BJ (cell line): ENCODE measurements around the gene SLC66A1. TPM values are rescaled to one million over a fixed set of nuclear protein-coding genes. Genes with fewer than 3 reads are reported as not detected.
"Not testable (repeated sequence)": the region's sequence is repeated elsewhere in the genome, so short reads cannot be mapped to it uniquely, and the experiment has no call there.

ENCODE experiments used
- CTCF ChIA-PET: fragments of 350-600 bp; formaldehyde crosslinking; extraction: SDS; loops from one replicate; lab custom pipeline; 2021; ENCODE audit warnings: antibody characterized with exemption, inconsistent platforms; lab: Yijun Ruan, JAX
- POLR2A ChIA-PET: fragments of 300-600 bp; sonication (Branson Sonifier 250); formaldehyde crosslinking; extraction: SDS; loops from one replicate; lab custom pipeline; 2021; ENCODE audit warnings: antibody characterized with exemption; lab: Charles Lee
- DNase-seq: peaks from one replicate; pipeline ENCODE4 v3.0.0-alpha.2; 2011; ENCODE audit warnings: low read depth
- H3K27me3 ChIP-seq: 2 replicates; pipeline ENCODE4 v1.6.0; 2011; ENCODE audit warnings: low read length; ENCODE audit not compliant: control insufficient read depth, insufficient read depth
- H3K36me3 ChIP-seq: 2 replicates; pipeline ENCODE4 v1.5.1; 2011; ENCODE audit warnings: low read length; ENCODE audit not compliant: control insufficient read depth, insufficient read depth
- H3K4me3 ChIP-seq: 2 replicates; pipeline ENCODE4 v1.5.1; 2011; ENCODE audit warnings: low read depth, mild to moderate bottlenecking, control low read depth, low read length
- CTCF ChIP-seq: IDR thresholded peaks from 2 replicates; pipeline ENCODE4 v1.5.1; 2011; ENCODE audit warnings: low read depth, mild to moderate bottlenecking, control low read depth, inconsistent platforms, low read length, moderate library complexity; ENCODE audit not compliant: insufficient read depth
- polyA plus RNA-seq: library from polyadenylated mRNA; depleted of rRNA; stranded (reverse); fragments of >200 nt; gene quantifications from 2 replicates; pipeline ENCODE4 v1.2.3, GENCODE V29; 2011

Gene SLC66A1
- polyA plus RNA-seq, 1 experiment: 17.7 TPM

GRCh38 chr1:19287436-19288185, 24.5 kb upstream of the SLC66A1 start:
- ChIA-PET POLR2A (no interaction called here), CTCF (no interaction called here)
- Histone ChIP-seq H3K4me3 (no peak overlapping the region), H3K27me3 (no peaks in the 10 kb centered on the region), H3K36me3 (no peaks in the 10 kb centered on the region)
- no peak for TF ChIP-seq CTCF
- no peak for DNase-seq

- POLR2A ChIA-PET: interaction anchor here (0.6 kb wide), 1 partner anchor 197 kb away, joined by 3 read pairs; the partner anchor contains the start of gene CAPZB
- H3K36me3 ChIP-seq, DNase-seq, CTCF ChIA-PET, H3K27me3 ChIP-seq: not testable (repeated sequence)
- H3K4me3 ChIP-seq: peak within 1 kb of the TSS; percentile 42
These were observed 23.5 kb upstream of the SLC66A1 start, which contains the start of gene AKR7A3 for GRCh38 chr1:19288324-19289241. Gene AKR7A3 (minus strand): TSS chr1:19288770. CDS start chr1:19288709, 61 bp downstream.

GRCh38 chr1:19289244-19289643, 22.9 kb upstream of the SLC66A1 start:
- no peak for DNase-seq
- ChIA-PET POLR2A (interaction anchor here (0.6 kb wide), 1 partner anchor 196 kb away, joined by 3 read pairs; the partner anchor contains the start of gene CAPZB), CTCF (no interaction called here)
- Histone ChIP-seq H3K36me3 (no peaks in the 10 kb centered on the region), H3K27me3 (no peaks in the 10 kb centered on the region), H3K4me3 (no peak overlapping the region)
- TF ChIP-seq CTCF: no peak

GRCh38 chr1:19294638-19295037, 17.5 kb upstream of the SLC66A1 start:
- POLR2A ChIA-PET: no interaction called here
- H3K4me3 ChIP-seq: no peak overlapping the region
- no peaks in the 10 kb centered on the region for H3K27me3 ChIP-seq
- DNase-seq: no peak
- no peaks in the 10 kb centered on the region for H3K36me3 ChIP-seq
- TF ChIP-seq CTCF: no peak
- CTCF ChIA-PET: interaction anchor here (0.7 to 1.2 kb wide), 3 partner anchors 11 to 33 kb away, joined by 3 read pairs; no protein-coding TSS in a partner anchor

GRCh38 chr1:19300211-19300610, 11.9 kb upstream of the SLC66A1 start:
- ChIA-PET CTCF (no interaction called here), POLR2A (no interaction called here)
- no peak for TF ChIP-seq CTCF
- no peak overlapping the region for H3K4me3 ChIP-seq
- H3K36me3 ChIP-seq: peaks cover 13% of the 10 kb centered on the region
- no peak for DNase-seq
- H3K27me3 ChIP-seq: no peaks in the 10 kb centered on the region

GRCh38 chr1:19304081-19304480, 8.0 kb upstream of the SLC66A1 start:
- CTCF ChIA-PET: interaction anchor here (1.3 kb wide), 1 partner anchor 12 kb away, joined by 3 read pairs; no protein-coding TSS in a partner anchor

More at GRCh38 chr1:19304081-19304480, 8.0 kb upstream of the SLC66A1 start:
- DNase-seq, H3K4me3 ChIP-seq, POLR2A ChIA-PET, H3K27me3 ChIP-seq: not testable (repeated sequence)
- H3K36me3 ChIP-seq: peaks cover 32% of the 10 kb centered on the region
